NCI-H510A treated with DMSO at 0.1 percent for 48 hours (cell line): Measurements from ENCODE around the gene CKS1B.
A peak's percentile ranks its signal among the peaks of the same experiment; 100 is the strongest.

Experiments
- DNase-seq: peaks from one replicate; lab custom pipeline; 2025; lab: John Stamatoyannopoulos, UW

CKS1B gene

DNA sequence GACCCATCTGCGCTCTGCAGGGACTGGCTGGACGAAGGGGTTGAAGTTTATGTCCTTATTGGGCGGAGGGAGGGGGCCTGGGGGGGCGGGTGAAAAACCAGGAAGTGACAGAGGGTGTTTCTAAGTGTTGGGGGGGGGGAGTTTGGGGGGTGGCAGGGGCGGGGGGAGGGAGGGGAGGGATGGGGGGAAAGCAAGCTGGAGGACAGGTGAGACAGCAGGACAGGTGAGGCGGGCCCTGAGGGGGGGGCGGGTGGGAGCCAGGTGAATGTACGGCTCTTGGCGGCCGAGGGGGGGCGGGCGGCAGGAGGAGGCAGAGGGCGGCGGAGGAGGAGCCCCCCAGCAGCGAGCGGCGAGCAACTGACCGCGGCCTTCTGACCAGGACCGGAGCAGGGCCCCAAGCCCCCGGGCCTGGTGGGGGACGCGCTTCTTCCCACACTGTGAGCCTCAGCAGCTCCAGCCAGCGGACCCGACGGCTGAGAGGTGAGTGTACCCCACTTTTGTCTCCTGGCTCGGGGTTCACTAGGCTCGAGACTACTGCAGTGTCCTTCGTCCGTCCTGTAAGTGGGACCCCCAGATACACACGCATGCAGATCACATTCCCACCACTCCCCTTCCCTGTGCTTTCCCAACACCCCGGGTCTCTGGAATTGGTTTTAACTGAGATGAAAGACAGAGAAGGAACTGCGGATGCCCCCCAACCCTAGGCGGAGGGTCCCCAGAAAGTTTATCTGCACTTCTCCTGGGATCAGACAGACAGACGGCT, 28.2 kb downstream of the CKS1B start, which contains the start of gene ZBTB7B:
TSS of gene ZBTB7B (plus strand) at position 339 of the 763 bp plus-strand sequence. CDS start 11,859 bp downstream, outside the sequence.
- no peak for DNase-seq

DNA sequence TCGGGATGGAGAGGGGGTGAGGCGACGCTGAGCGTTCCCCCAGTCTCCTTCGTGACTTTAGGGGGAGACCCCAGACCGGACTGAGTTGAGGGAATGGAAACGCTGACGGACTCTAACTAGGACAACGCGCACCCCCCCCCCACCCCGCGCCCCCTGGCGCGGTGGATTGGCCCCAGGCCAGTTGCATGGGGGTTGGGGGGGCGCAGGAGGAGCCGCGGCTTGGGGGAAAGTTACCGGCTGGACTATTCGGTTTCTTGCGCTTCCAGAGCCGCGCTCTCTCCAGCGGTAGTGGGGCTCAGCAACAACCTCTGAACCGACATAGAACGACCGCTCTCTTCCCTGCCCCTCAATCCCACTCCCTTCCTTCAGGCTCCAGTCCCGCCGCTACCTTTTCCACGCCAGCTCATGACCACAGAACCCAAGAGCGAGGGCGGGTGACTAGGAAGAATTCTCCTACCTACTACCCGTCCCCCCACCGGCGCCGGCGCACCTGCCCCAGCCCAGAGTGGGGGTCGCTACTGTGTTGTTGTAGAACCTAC, 28.8 kb downstream of the CKS1B start:
- no peak for DNase-seq

DNA sequence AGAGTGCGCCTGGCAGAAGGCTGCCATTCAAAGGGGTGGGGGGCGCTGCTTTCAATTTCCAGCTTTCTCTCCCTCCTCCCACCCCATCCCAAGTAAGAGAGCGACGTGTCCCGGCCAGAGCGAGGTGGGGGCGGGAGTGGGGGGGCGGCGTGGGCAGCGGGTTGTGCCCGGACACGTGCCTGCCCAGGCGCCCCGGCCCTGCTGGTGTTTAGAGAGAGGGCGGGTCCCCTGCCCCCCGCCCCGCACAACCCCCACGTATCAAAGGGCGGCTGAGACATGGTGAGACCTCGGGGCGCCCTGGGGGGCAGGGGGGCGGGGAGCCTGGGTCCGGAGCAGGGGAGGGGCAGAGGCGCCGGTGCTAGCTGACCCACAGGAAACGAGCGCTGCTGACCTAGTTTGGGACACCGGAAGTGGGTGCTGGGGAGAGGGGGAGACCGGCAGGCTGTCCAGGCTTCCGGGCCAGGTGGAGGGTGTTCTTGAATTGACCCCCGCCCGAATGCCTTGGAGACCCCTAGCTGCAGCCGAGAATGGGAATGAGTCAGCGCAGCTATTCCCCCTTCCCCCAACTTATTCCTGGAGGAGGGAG, 29.4 kb downstream of the CKS1B start:
- no peak for DNase-seq

- no peak for DNase-seq
Measured at GRCh38 chr1:155004352-155005075, 30.0 kb downstream of the CKS1B start.

- DNase-seq: no peak
Measured at GRCh38 chr1:155005076-155006011, 30.9 kb downstream of the CKS1B start.

DNA sequence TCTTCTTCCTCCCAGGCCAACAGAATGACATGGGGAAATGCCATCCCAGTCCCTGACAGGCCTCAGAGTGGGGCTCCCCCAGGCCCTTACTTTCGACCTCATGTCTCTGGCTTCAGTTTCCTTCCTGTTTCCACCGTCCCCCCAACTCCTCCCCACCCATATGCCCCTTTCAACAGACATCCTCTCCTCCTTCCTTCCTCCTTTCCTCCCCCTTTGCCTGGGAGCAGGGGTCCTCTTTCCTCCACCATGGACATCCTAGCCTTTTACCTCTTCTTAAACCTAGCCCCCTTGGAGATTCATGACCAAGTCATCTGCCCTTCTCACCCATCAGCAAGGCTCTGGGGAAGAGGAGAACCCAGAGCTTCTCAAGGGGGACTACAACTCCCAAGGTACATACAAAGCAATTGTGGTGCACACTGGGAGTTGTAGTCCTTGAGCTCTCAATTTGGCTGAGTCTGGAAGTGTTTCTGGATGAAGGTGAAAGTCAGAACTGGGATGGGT, 32.2 kb downstream of the CKS1B start:
- DNase-seq: no peak

- no peak for DNase-seq
Measured at GRCh38 chr1:155007251-155007828, 32.9 kb downstream of the CKS1B start.

DNA sequence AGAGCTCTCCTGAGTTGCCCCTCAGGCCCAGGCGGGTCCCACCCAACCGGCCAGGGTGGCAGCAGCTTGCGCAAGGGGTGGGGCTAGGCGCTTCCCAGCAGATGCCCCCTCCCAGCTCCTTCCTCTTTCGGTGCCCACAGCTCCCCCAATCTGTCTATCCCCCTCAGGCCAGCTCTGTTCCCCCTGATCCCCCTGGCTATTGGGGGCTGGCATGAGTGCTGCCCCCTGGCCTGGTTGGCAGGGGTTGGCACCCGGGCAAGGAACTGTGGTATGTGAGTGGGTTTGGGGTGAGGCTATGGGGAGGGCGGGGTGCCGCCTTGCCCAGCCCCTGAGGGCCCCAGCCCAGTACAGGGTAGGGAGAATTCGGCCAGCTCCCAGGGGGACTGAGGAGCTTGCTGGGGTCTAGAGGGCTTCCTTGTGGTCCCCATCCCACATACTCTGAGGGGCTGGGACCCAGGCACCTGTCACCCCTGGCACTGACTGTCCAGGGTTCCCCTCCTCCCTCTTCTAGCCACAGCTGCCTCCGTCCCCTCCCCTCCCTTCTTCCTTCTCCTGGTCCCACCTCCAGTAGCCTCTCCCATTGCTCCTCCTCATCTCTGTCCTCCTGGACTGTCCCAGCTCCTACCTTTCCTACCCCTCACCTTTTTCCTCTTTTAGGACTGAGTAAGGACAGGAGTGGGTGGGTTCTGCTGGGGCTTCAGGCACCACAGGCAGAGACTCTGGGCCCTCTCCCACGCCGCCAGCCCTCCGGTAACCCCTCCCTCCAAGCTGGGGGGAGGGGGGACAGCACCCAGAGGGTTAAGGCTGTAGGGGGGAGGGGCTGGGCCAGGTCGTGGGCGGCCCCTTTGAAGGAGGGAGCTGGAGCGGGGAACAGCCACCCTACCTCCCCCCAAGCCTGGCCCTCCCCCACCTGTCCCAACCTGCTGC, 33.8 kb downstream of the CKS1B start:
- DNase-seq: no peak

GRCh38 chr1:155009221-155009711, 34.8 kb downstream of the CKS1B start:
- DNase-seq: no peak

- DNase-seq: no peak
Measured at GRCh38 chr1:155009742-155010141, 35.3 kb downstream of the CKS1B start.

DNA sequence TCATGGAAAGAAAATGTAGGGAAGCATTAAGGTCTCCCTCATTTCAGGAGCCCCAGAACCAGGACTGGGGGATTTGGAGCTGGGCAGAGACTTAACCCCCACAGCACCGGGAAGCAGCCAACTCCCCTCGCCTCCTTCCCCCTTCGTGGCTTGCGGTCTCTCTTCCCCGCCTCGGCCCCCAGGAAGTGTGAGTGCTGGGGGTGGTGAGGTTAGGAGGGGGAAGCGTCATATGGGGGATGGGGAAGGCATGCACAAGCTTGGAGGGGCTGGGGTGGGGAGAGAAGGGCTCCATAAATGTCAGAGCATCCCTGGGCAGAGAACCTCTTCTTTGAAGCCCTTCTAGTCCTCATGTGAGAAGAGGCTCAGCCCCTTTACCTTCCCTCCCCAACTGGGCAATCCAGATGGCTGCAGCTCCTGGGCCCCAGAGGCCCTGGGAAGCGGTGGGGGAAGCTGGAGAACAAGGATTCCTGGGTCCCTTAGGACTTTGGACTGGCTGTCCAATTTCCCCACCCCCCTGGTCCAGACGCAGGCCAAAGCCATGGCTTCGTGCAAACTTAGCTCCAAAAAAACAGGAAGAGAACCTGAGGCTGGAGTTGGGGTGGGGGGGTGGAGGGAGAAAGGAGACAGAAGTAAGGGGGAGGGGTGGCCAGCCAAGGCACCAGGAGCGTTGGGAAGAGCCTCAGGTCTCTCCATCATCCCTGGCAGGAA, 35.9 kb downstream of the CKS1B start:
- no peak for DNase-seq

DNA sequence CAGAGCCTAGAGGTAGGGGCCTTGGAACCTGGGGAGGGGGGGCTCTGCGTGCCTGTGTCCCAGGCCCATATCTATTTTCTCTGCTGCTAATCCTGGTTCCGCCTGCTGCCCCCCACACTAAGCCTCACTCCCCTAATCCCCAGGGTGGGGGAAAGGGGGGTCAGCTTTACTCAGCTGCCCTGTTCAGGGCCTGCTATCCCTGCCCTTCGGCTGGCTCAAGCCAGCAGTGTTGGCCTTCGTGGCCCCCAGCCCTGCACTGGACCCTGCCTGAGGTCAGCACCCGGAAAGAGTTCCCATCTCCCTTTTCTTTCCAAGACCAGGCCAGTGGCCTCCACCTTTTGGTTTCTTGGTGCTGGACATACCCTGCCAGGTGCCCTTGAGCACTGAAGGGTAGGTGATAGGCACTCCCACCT, 36.5 kb downstream of the CKS1B start:
- no peak for DNase-seq

GRCh38 chr1:155011437-155012025, 37.0 kb downstream of the CKS1B start:
- DNase-seq: no peak

DNA sequence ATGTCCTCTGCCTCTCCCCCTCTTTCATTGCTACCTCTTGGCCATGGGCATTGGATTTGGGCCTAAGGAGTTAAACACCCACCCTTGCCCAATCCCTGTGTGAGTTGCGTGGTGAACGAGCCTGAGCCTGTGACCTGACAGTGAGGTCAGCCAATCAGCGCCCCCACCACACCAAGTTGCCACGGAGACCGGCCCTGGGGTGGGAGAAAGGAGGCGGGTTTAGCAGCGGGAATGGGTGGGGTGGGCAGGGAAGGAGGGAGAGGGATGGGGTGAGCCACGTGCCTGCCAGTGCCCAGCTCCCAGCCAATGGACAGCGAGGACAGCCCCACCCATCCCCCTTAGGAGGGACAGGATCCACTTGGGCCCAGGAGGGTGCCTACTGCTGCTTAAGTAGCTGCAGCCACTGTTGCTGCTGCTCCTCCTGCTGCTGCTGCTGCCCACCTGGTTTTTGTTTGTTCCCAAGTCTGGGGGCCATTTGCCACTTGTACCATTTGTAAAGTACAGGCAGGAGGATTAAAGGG, 37.6 kb downstream of the CKS1B start:
- DNase-seq: peak; percentile 92

GRCh38 chr1:155012776-155013602, 38.5 kb downstream of the CKS1B start:
- no peak for DNase-seq

DNA sequence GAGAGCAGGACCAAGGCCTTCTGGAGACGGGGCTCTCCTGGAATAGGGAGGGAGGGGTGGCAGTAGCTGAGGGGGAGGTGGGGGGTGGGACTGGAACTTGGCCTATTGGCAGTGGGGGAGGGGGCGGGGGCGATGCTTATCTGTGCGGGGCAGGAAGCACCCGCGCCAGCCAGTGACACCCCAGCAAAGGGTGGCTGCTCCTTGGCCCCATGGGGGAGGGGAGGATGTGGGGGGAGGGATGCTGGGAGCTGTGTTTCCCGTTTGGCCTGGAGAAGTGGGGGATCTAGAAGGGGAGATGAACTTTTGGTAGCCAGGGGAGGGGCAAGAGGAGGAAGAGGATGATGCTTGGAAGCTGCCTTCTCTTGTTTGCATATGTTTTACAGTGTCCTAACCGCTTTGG, 39.2 kb downstream of the CKS1B start:
- no peak for DNase-seq

DNA sequence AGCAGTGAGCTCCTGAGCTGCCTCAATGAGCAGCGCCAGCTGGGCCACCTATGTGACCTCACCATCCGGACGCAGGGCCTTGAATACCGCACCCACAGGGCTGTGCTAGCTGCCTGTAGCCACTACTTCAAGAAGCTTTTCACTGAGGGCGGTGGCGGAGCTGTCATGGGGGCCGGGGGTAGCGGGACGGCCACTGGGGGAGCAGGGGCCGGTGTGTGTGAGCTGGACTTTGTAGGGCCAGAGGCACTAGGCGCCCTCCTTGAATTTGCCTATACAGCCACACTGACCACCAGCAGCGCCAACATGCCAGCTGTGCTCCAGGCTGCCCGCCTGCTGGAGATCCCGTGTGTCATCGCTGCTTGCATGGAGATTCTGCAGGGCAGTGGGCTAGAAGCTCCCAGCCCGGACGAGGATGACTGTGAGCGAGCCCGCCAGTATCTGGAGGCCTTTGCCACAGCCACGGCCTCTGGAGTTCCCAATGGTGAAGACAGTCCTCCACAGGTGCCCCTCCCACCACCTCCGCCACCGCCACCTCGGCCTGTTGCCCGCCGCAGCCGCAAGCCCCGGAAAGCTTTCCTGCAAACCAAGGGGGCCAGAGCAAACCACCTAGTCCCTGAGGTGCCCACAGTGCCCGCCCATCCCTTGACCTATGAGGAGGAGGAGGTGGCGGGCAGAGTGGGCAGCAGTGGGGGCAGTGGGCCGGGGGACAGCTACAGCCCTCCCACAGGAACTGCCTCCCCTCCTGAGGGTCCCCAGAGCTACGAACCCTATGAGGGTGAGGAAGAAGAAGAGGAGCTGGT, 40.4 kb downstream of the CKS1B start:
- DNase-seq: no peak
